IgD-negative memory B cell (primary cell): ENCODE results near the gene CAPZB. TPM values are rescaled to one million over a fixed set of nuclear protein-coding genes. Genes with fewer than 3 reads are reported as not detected.
A peak's percentile ranks its signal among the peaks of the same experiment; 100 is the strongest.

Experiments used
- H3K27ac Mint-ChIP-seq, 3 donors: one replicate each; pipeline ENCODE4 v1.8.0; 2020 to 2022; ENCODE audit warnings: mild to moderate bottlenecking in 3 of 3, mixed read lengths in 3 of 3, moderate library complexity in 1 of 3
- H3K27me3 Mint-ChIP-seq: one replicate; pipeline ENCODE4 v1.8.0; 2021; ENCODE audit warnings: mixed read lengths
- H3K36me3 Mint-ChIP-seq: one replicate; pipeline ENCODE4 v1.8.0; 2020; ENCODE audit warnings: mild to moderate bottlenecking, mixed read lengths
- H3K4me1 Mint-ChIP-seq, 3 donors: one replicate each; pipeline ENCODE4 v1.8.0; 2020 to 2022; ENCODE audit warnings: mixed read lengths in 3 of 3, mild to moderate bottlenecking in 1 of 3
- H3K4me3 Mint-ChIP-seq, 4 donors: one replicate each; pipeline ENCODE4 v1.8.0; 2020 to 2022; ENCODE audit warnings: mild to moderate bottlenecking in 4 of 4, mixed read lengths in 4 of 4, moderate library complexity in 3 of 4
- H3K9me3 Mint-ChIP-seq, 3 donors: one replicate each; pipeline ENCODE4 v1.8.0; 2020 to 2021; ENCODE audit warnings: mixed read lengths in 3 of 3, mild to moderate bottlenecking in 1 of 3
- polyA plus RNA-seq: library from polyadenylated mRNA; unstranded; fragments of 300-500 nt; fragmentation: Illumina TruSeq; gene quantifications from one replicate; pipeline ENCODE4 v1.2.3, GENCODE V29; 2021

Gene CAPZB
- polyA plus RNA-seq, 1 donor from 2014 or later: 419 TPM

DNA sequence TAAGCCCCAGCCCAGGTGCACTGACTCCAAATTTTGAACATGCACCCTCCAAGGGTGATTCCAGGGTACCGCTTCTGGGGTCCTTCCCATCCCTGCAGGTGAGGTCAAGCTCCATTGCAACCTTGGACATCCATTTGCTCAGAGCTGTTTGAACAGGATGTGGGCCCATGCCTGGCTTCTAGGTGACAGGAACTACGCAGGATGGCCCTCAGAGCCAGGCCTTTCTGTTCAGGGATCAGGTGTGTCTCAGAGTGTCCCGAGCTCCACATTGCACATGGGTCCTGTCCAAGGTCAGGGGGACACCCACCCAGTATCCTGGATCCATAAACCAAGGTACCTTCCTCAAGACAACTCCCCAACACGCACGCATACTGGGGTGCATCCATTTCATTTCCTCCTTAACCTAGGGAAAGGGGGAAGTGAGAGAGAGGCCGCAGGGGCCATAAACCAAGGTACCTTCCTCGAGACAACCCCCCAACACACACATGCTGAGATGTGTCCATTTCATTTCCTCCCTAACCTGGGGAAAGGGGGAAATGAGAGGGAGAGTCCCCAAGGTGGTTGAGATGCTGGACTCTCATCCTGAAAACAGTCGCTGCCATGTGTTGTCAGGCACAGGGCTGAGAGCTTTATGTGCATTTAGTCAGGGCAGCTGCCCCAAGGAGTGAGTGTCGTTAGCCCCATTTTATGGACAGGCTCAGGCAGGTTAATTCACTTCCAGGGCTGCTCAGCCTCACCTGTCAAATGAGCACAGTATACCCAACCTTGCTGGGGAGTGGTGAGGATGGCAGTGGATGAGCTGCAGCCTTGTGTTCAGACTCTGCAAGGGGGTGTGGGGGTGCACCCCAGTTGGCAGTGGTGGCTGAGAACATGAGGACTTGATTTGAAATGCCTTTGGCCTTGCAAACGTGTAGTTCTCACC is 171.1 kb downstream of the CAPZB start:
- Mint-ChIP-seq H3K27me3 (no peaks in the 10 kb centered on the region), H3K4me1 (peaks cover 37 to 55% (median 45%) of the 10 kb centered on the region in 3 donors), H3K4me3 (peak overlapping the region; percentile 12 to 93 (median 91)), H3K36me3 (peaks cover 6% of the 10 kb centered on the region), H3K27ac (peak overlapping the region; percentile 94 to 98 (median 96)), H3K9me3 (no peaks in the 10 kb centered on the region)

DNA sequence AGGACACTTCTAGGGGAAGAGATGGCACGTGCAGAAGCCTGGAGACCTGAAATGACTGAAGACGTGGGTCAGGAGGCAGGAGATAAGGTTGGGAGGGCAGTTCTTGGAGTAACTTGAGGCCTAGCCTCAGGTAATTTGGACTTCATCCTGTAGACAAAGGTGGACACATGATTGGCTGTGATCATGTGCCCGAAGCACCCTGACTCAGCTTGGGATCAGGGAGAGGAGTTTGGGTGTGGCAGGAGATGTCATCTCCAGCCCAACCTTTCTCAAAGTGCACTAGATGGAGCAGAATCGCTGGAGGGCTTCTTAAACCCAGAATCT is 171.7 kb downstream of the CAPZB start:
- Mint-ChIP-seq H3K4me1 (peaks cover 40 to 60% (median 46%) of the 10 kb centered on the region in 3 donors), H3K27me3 (no peaks in the 10 kb centered on the region), H3K4me3 (peak overlapping the region; percentile 84 to 93 (median 91)), H3K36me3 (peaks cover 6% of the 10 kb centered on the region), H3K27ac (peak overlapping the region; percentile 94 to 98 (median 96)), H3K9me3 (no peaks in the 10 kb centered on the region)

DNA sequence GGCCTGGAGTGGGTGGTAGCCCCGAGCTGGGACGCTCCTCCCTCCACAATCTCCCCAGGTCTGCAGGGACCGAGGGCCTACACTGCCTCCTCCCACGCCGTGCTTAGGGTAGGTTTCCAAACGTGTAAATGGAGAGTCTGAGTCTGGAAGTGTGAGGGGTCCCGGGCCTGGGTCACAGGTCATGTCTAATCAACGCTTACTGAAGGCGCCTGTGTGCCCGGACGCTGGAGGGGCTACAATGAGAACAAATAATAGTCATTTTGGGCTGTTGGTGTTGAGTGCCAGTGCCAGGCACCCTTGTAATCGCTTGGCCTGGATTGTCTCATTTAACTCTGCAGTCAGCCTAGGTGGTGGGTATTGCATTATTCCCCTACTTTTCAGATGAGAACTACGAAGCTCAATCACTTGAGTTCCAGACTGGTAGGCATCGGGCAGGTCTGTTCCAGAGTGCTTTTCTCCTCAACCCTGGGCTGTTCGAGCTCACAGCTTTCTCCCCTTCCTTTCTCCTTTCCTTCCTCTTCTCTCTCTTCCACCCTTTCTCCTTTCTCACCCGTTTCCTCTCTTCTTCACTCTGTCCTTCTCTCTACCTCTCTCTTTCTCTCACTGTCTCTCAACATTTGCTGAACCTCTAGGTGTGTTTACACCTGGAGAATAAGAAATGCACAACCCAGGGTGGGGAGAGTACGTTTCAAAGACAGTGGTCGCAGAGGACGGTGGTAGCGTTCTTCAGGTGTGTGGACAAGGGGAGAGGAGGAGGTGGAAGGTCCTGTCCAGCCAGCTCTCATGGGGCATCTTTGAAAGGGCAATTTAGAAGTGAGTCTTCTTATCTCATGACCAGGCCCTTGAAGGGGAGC is 172.3 kb downstream of the CAPZB start:
- Mint-ChIP-seq H3K27me3 (no peaks in the 10 kb centered on the region), H3K4me3 (peak overlapping the region; percentile 84 to 93 (median 91)), H3K9me3 (no peaks in the 10 kb centered on the region), H3K4me1 (peaks cover 40 to 57% (median 46%) of the 10 kb centered on the region in 3 donors), H3K27ac (peak overlapping the region; percentile 94 to 98 (median 96)), H3K36me3 (peaks cover 6% of the 10 kb centered on the region)

DNA sequence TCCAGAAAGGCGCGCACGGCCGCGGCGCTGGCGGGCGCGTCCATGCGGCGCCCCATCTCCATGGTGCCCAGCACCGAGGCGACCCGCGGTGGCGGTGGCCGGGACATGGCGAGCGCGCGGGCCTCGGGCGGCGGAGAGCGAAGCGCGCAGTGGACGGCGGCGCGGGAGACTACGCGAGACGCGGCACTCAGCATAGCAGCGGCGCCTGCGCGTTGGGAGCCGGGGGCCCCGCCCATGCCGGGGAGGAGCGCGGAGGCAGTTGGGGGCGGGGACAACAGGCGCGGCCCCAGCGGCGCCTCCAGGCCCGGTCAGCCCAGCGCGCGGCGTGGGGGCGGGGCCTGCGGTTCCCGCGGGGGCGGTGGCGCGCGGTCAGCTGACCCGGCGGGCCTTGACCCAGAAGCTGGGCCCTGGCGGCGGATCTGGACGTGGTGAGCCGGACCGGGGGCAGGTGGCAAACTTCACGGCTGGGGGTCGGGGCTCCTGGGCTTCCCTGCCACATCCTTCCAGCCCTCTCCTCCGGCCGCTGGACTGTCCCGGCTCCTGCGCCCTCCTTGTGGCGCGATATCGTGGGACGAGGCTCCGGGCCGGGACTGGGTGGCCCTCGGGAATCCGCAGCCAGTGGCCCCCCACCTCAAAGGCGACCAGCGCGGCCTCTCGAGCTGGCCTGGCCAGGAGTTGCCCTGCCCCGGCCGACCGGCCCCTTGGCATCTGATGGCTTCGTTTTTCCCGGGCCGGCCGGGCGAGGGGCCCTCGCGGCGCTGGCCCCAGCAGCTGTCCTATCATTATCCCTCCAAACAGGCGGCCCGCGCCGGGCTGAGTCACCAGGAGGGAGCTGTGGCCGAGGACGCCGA is 173.2 kb downstream of the CAPZB start, which contains the start of the genes AKR7A2 and SLC66A1:
AKR7A2 (minus strand) TSS at position 214 of the 851 bp plus-strand sequence; CDS start at position 194, 20 bp downstream.
SLC66A1 (plus strand) TSS at position 396 of the 851 bp plus-strand sequence. CDS start 5,352 bp downstream, outside the sequence.
- H3K4me1 Mint-ChIP-seq: peaks cover 45 to 54% (median 46%) of the 10 kb centered on the region in 3 donors
- H3K36me3 Mint-ChIP-seq: peaks cover 6% of the 10 kb centered on the region
- H3K27ac Mint-ChIP-seq: peak within 1 kb of the TSS; percentile 94 to 98 (median 96)
- peak within 1 kb of the TSS; percentile 84 to 94 (median 91) for H3K4me3 Mint-ChIP-seq
- H3K9me3 Mint-ChIP-seq: no peaks in the 10 kb centered on the region
- no peaks in the 10 kb centered on the region for H3K27me3 Mint-ChIP-seq

DNA sequence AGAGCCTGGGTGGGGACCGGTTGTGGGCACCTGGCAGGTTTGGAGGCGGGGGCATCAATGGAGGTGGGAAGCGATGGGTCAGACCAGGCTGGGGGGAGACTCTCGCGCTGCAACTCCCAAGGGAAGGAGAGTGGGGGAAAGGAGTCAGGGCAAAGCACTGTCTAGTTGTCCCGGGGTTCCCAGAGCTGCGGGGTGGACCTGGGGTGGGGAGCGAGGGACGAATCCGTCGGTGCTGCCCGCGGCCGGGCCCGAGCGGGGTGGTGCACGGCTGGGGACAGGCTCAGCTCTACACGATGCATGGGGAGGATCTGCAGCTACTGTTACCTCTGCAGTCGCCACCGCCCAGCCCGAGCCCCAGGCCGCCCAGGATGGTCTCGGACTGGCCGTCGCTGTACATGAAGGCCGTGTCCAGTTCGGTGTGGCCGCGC is 173.8 kb downstream of the CAPZB start:
- Mint-ChIP-seq H3K27me3 (no peaks in the 10 kb centered on the region), H3K27ac (peak overlapping the region in 2 of 3 donors; percentile 3 to 48), H3K4me1 (peaks cover 42 to 53% (median 45%) of the 10 kb centered on the region in 3 donors), H3K36me3 (peaks cover 8% of the 10 kb centered on the region), H3K4me3 (peak overlapping the region; percentile 62 to 94 (median 88)), H3K9me3 (no peaks in the 10 kb centered on the region)

DNA sequence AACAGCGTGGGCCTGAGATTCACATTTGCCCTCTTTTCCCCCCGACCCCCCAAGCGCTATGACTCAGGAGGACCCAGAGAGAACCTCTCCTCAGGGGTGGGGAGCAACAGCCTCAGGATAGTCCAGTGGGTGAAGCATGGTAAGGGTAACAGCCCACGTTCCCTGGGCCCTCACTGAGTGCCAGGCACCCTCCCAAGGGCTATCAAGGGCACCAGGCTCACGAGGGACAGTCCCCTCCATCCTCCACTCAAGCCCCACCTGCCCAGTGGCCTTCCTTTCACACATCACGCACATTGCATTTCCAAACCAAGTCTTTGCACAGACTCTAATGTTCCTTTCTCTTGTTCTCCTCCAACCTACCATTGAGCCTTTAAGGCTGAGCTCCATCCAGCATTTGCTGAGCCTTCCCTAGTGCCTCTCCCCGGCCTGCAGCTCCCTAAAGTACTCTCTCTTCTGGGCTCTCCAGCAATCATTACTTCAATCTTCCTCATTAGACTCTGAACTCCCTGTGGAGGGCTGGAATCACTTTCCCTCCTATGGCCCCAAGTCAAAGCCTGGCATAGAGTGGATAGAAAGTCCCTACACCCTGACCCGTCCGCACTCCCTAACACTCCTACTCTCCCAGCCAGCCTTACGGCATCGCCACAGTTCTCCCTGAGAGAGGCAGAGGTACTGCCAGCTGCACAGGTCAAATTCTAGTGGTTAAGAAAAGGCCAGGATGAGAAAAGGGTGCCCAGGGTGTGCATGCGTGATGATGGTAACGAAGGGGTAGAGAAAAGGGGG is 174.4 kb downstream of the CAPZB start:
- H3K4me1 Mint-ChIP-seq: peaks cover 35 to 47% (median 40%) of the 10 kb centered on the region in 3 donors
- peaks cover 8% of the 10 kb centered on the region for H3K36me3 Mint-ChIP-seq
- H3K4me3 Mint-ChIP-seq: peak overlapping the region; percentile 62 to 94 (median 88)
- peak overlapping the region in 2 of 3 donors; percentile 3 to 48 for H3K27ac Mint-ChIP-seq
- no peaks in the 10 kb centered on the region for H3K27me3 Mint-ChIP-seq
- H3K9me3 Mint-ChIP-seq: no peaks in the 10 kb centered on the region

DNA sequence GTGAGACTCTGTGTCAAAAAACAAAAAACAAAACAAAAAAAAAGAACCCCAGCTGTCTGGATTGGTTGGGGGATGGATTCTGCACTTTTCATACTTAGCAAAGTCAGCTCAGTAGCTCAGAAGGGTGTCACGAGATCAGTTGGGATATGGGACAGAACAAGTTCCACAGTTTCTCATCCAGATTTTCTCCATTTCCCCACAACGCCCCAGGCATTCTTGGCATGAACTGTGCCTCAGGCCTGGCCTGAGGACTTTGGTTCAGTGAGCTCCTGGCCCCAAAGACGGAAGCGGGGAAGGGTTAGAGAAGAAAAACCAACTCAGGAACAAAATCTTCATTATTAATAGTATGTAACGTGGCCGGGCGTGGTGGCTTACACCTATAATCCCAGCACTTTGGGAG is 175.3 kb downstream of the CAPZB start:
- Mint-ChIP-seq H3K4me3 (peak overlapping the region; percentile 5 to 84 (median 44)), H3K27ac (peak overlapping the region in 1 of 3 donors; percentile 3), H3K36me3 (peaks cover 8% of the 10 kb centered on the region), H3K27me3 (no peaks in the 10 kb centered on the region), H3K4me1 (peaks cover 29 to 38% (median 34%) of the 10 kb centered on the region in 3 donors), H3K9me3 (no peaks in the 10 kb centered on the region)

DNA sequence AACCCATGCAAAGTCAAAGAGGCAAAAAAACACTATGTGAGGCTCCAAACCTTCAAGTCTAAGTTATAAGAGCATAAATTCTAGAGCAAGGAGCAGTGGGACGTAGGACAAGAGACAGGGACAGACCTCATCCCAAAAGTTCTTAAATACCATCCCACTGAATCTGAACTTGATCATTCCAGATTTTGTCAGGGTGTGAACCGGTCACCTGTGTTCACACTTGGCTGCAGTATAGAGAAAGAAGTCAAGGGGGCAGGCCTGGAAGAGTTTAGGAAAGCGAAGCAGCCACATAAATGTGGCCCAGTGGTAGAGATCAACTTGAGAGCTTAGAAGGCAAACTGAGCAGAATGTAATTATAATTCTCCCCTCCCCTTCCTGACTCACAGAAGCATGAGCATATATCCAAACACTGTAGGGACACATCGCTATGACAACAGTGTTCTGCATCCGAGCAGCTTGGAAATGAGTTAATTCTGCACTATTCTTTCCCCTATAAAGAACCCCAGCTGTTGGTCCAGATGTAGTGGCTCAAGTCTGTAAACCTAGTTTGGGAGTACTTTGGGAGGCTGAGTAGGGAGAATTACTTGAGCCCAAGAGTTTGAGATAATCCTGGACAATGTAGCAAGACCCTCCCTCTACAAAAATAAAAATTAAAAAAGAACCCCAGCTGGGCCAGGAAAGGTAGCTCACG is 176.1 kb downstream of the CAPZB start:
- Mint-ChIP-seq H3K4me3 (peak overlapping the region in 3 of 4 donors; percentile 8 to 87 (median 65)), H3K9me3 (no peaks in the 10 kb centered on the region), H3K27ac (peak overlapping the region in 1 of 3 donors; percentile 72), H3K36me3 (peaks cover 10% of the 10 kb centered on the region), H3K27me3 (no peaks in the 10 kb centered on the region), H3K4me1 (peaks cover 27 to 31% (median 30%) of the 10 kb centered on the region in 3 donors)

DNA sequence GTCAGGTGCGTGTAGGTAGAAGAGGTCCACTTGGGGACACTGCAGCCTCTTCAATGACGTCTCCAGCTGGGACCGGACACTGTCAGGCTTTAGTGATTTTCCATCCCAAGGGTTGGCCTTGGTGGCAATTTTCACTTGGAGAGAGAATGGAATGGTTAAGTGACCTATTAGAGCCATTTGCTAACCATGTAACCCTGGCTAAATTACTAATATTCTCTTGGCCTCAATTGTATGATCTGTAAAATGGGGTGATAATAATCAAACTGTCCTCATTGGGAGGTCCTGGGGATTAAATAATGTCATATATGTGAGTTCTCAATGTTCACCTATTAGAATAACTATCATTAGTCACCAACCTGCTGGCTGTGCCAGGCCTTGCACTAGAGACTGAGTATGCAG is 176.8 kb downstream of the CAPZB start:
- no peaks in the 10 kb centered on the region for H3K27me3 Mint-ChIP-seq
- peak overlapping the region in 1 of 3 donors; percentile 72 for H3K27ac Mint-ChIP-seq
- H3K9me3 Mint-ChIP-seq: no peaks in the 10 kb centered on the region
- peaks cover 21 to 23% (median 23%) of the 10 kb centered on the region in 3 donors for H3K4me1 Mint-ChIP-seq
- H3K36me3 Mint-ChIP-seq: peaks cover 10% of the 10 kb centered on the region
- peak overlapping the region in 1 of 4 donors; percentile 87 for H3K4me3 Mint-ChIP-seq

GRCh38 chr1:19307794-19308508 is 177.4 kb downstream of the CAPZB start:
- H3K27ac Mint-ChIP-seq: no peak overlapping the region
- peaks cover 10% of the 10 kb centered on the region for H3K36me3 Mint-ChIP-seq
- no peaks in the 10 kb centered on the region for H3K27me3 Mint-ChIP-seq
- H3K4me3 Mint-ChIP-seq: peak overlapping the region in 1 of 4 donors; percentile 64
- H3K9me3 Mint-ChIP-seq: no peaks in the 10 kb centered on the region
- H3K4me1 Mint-ChIP-seq: peaks cover 15 to 18% (median 18%) of the 10 kb centered on the region in 3 donors

DNA sequence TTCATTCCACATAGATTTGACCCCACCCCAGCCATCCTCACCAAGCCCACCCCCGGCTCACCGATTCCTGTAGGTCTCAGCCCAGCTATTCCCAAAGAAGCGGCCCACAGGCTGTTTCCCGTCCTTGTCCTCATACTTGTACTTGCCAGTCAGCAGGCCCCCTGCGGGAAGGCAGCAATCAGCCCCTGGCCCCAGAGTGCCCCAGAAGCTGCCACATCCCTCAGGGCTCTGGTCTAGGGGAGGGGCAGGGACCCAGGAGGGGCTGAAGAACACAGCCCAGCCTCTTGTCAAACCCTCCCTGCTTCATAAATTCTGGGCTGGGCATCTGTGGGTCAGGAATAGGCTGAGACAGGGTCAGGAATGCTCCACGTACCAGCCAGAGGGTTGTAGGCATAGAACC is 178.4 kb downstream of the CAPZB start:
- Mint-ChIP-seq H3K4me1 (peaks cover 14 to 16% (median 15%) of the 10 kb centered on the region in 3 donors), H3K4me3 (peak overlapping the region in 1 of 4 donors; percentile 39), H3K27ac (peak overlapping the region in 1 of 3 donors; percentile 43), H3K27me3 (no peaks in the 10 kb centered on the region), H3K36me3 (peaks cover 13% of the 10 kb centered on the region), H3K9me3 (no peaks in the 10 kb centered on the region)

GRCh38 chr1:19305880-19306279 is 179.5 kb downstream of the CAPZB start:
- Mint-ChIP-seq H3K4me3 (no peak overlapping the region), H3K4me1 (peaks cover 10 to 12% (median 11%) of the 10 kb centered on the region in 3 donors), H3K27me3 (no peaks in the 10 kb centered on the region), H3K9me3 (no peaks in the 10 kb centered on the region), H3K36me3 (peaks cover 8% of the 10 kb centered on the region), H3K27ac (peak overlapping the region in 1 of 3 donors; percentile 35)
